Motor neuron (in vitro differentiated cells): ENCODE results near the gene LRRC18. TPM values are rescaled to one million over a fixed set of nuclear protein-coding genes. Genes with fewer than 3 reads are reported as not detected.
A peak's percentile ranks its signal among the peaks of the same experiment; 100 is the strongest.

ENCODE experiments used
- ATAC-seq, 8 experiments: fragments of 200-7000 bp; cut with Tn5 transposase; replicated peaks in 6 of 8; 2 replicates each; pipeline ENCODE4 v1.8.0; 2021; ENCODE audit warnings: mild to moderate bottlenecking in 8 of 8, moderate library complexity in 8 of 8
- H3K27ac ChIP-seq, 2 donors: fragments of 250-450 bp; sonication (Bioruptor Pico); 2 replicates each; pipeline ENCODE4 v1.9.0; 2021; ENCODE audit warnings: antibody characterized with exemption in 2 of 2, mild to moderate bottlenecking in 2 of 2, moderate library complexity in 1 of 2
- H3K4me1 ChIP-seq, 2 donors: fragments of 250-450 bp; sonication (Bioruptor Pico); replicated peaks in 1 of 2; 2 replicates each; pipeline ENCODE4 v1.6.1; 2021; ENCODE audit warnings: antibody characterized with exemption in 2 of 2, mild to moderate bottlenecking in 2 of 2, moderate library complexity in 1 of 2
- H3K4me3 ChIP-seq, 5 donors: fragments of 250-450 bp; sonication (Bioruptor Pico); 2 replicates each; pipeline ENCODE4 v1.9.0; 2021; ENCODE audit warnings: antibody characterized with exemption in 5 of 5, mild to moderate bottlenecking in 5 of 5, moderate library complexity in 4 of 5
- WGBS, 10 experiments: fragments of 450-650 bp; shearing (Covaris generic); methylation state at CpG; one replicate each; pipeline ENCODE4 v1.0.0; 2022; 5-methylcytosine and 5-hydroxymethylcytosine counted together
- in situ Hi-C, 9 experiments: fragments of 400-800 bp; cut with MboI; loops; one replicate each; pipeline ENCODE4 v1.15.0; 2021; ENCODE audit warnings: low sequenced_read_pairs in 9 of 9, low pct_unique_long_range_greater_than_20kb in 2 of 9; ENCODE audit not compliant: unreplicated experiment in 9 of 9
- total RNA-seq, 8 experiments: library from RNA; unstranded; fragments of 300-600 nt; gene quantifications; 2 replicates each; pipeline versions ENCODE4 v1.2.3 to v1.2.4, GENCODE V29; 2022

Gene LRRC18
- total RNA-seq, 8 experiments from 2014 or later, result 0.13 to 0.33 (median 0.14) TPM; not detected in 5

DNA sequence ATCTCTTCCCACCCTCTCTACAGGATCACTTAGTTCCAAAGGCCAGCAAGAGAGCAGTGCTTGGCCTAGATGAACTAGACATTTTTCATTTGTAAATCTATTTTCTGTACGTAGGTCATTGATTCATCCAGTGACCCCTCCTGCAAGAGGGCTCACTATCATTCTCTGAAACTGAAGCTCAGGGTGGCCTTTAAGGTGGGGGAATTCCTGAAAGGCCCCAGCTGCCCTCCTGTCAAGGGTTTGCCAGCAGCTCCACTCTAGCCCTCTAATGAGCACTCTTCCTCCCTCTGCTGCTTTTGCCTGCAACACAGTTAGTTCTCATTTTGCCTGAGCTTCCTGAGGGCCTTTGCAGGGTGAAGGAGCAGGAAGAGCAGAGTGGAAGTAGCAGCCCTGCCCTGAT is 41.2 kb downstream of the LRRC18 start:
- WGBS, 10 experiments, result 71 to 100% (median 82%) methylated on average over 1 of the region's 1 CpG; no CpG with 5 or more reads in 4 of the 10 experiments
- Histone ChIP-seq H3K4me1 (no peaks in the 10 kb centered on the region), H3K27ac (no peak overlapping the region), H3K4me3 (no peak overlapping the region)
- ATAC-seq, result no peak
- in situ Hi-C loops, result loop anchor here in 1 of 9 experiments (25.0 kb wide), 1 partner anchor 264 kb away; no protein-coding TSS in a partner anchor

DNA sequence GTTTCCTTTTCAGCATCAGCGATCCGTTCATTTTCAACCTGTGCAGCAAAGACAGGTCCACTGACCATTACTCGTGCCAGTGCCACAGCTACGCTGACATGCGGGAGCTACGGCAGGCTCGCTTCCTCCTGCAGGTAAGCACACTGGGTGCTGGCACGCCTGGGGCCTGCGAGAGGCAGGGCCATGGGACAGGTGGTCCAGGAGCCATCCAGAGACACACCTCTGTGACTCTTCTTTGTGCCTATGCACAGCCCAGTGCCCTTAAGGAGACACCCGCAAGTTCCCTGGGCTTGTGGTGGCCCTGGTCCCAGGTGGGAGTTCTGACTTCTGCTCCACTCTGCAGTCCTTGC is 42.2 kb downstream of the LRRC18 start:
- 74 to 90% (median 82%) methylated on average over 3 to 9 of the region's 10 CpGs; no CpG with 5 or more reads in 7 of the 10 experiments for WGBS, 10 experiments
- Histone ChIP-seq H3K4me1 (no peaks in the 10 kb centered on the region), H3K4me3 (no peak overlapping the region), H3K27ac (no peak overlapping the region)
- ATAC-seq, result no peak
- in situ Hi-C loops, result loop anchor here in 1 of 9 experiments (25.0 kb wide), 1 partner anchor 265 kb away; no protein-coding TSS in a partner anchor

DNA sequence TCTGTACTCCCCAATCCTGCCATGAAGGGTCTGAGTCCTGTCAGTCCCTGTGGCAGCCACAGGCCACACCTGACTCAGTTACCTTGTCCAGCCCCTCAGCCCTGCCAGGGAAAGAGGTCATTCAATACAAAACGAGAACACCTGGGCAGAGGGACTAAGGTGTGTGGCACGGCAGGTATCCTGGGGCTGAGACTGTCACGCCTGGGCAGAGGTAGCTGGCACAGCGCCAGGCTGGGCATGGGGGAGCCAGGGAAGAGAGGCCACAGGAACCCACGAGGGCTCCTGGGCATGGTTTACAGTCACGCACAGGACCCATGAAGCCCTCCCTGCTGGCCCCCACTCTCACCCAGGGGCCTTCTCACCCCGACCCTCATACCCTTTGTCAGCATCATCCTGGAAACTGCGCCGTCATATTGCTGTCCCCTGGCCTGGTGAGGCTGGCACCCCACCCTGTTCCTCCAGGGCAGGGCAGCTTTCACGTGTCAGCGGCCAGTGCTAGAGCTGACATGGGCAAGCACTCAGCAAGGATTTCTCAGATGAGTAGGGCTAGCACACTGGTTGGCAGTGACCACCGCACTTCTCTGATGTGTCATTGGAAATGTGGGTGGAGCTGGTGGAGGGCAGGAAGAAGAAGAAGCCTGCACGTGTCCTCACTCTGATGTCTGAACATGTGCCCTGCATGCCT is 42.7 kb downstream of the LRRC18 start:
- H3K27ac ChIP-seq, result no peak overlapping the region
- ATAC-seq, result peak in 3 of 8 experiments; percentile 35 to 89 (median 39)
- in situ Hi-C loops, result loop anchor here in 1 of 9 experiments (25.0 kb wide), 1 partner anchor 265 kb away; no protein-coding TSS in a partner anchor
- WGBS, 10 experiments, result 29 to 80% (median 72%) methylated on average over 3 to 9 of the region's 13 CpGs; no CpG with 5 or more reads in 6 of the 10 experiments
- no peak overlapping the region for H3K4me3 ChIP-seq
- H3K4me1 ChIP-seq, result no peaks in the 10 kb centered on the region

DNA sequence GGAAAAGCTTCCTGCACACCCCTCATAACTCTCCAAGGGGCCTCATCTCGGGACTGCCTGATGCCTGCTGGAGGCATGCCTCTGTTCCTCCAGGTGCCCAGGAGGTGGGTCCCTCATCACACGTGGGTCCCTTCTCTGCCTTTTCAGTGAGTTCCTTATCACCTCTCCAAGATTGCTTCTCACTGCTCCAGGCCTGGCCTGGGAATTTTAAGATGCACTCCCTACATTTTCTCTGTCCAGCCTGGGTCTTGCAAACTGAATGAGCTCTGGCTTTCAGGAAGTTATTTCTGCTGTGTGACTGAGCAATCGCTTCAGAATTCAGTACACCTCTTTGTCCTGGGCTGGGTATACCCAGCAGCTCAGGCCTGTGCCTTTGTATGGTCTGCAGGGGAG is 43.8 kb downstream of the LRRC18 start:
- no peak for ATAC-seq
- 0 to 86% (median 50%) methylated on average over 1 to 2 of the region's 3 CpGs; no CpG with 5 or more reads in 4 of the 10 experiments for WGBS, 10 experiments
- H3K27ac ChIP-seq, result no peak overlapping the region
- H3K4me1 ChIP-seq, result no peaks in the 10 kb centered on the region
- in situ Hi-C loops, result loop anchor here in 1 of 9 experiments (25.0 kb wide), 1 partner anchor 267 kb away; no protein-coding TSS in a partner anchor
- H3K4me3 ChIP-seq, result no peak overlapping the region

DNA sequence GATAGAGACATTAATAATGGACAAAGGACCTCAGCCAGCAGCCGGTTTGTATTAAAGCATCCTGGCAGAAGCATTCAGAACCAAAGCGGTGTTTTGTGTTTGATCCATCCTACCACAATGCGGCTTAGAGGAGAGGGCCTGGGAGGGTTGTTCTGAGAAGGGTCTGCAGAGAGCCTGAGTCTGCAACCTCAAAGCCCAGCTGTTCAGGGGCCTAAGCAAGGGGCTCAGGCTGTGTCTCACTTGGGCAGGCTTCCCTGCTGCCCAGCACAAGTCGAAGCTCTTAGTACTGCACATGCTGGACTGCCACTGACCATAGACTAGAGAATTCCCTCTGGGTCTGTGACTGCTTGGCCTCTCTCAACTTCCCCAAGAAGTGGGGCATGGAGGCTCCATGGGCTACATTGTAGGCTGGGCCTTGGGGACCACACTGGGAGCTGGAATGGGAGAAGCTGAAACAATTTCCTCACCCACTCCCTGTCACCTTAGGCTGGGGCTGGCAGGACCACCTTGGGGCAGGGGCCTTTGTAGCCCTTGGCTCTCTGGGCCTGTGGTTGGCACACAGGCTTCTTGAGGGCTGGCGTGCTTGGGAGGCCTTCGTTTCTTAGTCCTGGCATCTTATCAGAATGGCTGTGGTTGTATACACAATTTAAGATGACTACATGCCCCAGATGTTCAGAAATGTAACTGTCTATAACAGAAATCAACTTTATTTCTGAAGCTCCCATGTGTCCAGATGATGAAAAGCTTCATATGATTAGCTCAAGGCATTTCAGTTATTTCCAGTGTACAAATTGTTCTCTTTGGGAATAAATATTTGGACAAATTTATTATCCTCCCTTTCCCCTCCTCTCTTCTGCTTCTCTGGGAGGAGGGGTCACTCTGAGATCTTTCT is 44.5 kb downstream of the LRRC18 start:
- Histone ChIP-seq H3K27ac (no peak overlapping the region), H3K4me3 (no peak overlapping the region), H3K4me1 (no peaks in the 10 kb centered on the region)
- WGBS, 10 experiments, result 31 to 100% (median 66%) methylated on average over 1 to 5 of the region's 6 CpGs; no CpG with 5 or more reads in 2 of the 10 experiments
- in situ Hi-C loops, result loop anchor here in 1 of 9 experiments (25.0 kb wide), 1 partner anchor 267 kb away; no protein-coding TSS in a partner anchor
- ATAC-seq, result no peak

DNA sequence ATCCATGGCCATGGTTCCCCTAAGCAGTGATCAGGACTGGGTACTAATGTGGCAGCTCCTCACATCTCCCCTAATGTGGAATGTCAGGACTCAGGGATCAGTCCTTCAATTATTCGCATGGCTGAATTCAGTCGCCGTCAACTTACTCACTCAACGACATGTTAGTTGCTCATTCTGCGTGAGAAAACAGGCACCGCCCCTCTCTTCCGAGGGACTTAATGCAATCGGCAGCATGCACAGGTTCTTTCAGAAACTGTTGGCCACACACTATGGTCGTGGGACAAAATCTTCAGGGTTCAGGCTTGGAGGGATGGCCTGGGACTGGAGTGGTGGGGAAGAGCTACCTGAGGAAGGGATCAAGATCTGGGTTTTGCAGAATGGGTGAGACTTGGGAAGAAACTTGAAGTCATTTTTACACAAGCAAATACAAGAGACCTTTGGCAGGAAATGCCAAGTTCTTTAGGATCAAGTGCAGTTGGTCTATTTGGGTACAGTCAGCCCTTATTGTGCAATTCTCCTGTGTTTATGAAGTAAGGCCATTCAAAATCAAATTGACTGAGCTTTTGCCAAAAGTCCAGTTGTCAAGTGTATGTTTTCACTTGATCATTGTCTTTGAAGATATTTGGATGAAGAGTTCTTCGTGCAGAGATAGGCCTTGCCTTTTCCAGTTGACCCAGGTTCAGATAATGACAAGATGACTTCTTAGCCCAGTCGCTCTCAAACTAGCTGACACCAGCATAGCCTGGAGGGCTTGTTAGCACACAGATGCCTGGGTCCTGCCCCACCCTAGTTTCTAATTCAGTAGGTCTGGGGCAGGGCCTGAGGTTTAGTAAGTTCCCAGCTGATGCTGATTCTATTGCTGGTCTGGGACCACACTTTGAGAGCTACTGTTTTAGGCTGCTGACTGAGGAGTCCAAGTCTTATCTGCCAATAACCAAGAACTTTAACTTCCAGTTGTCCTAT is 48.5 kb downstream of the LRRC18 start:
- ATAC-seq, result peak in 3 of 8 experiments; percentile 65 to 97 (median 93)
- in situ Hi-C loops, result loop anchor here in 1 of 9 experiments (25.0 kb wide), 1 partner anchor 271 kb away; no protein-coding TSS in a partner anchor
- 13 to 100% (median 77%) methylated on average over 1 to 10 of the region's 11 CpGs; no CpG with 5 or more reads in 4 of the 10 experiments for WGBS, 10 experiments
- Histone ChIP-seq H3K27ac (no peak overlapping the region), H3K4me3 (no peak overlapping the region), H3K4me1 (no peaks in the 10 kb centered on the region)

DNA sequence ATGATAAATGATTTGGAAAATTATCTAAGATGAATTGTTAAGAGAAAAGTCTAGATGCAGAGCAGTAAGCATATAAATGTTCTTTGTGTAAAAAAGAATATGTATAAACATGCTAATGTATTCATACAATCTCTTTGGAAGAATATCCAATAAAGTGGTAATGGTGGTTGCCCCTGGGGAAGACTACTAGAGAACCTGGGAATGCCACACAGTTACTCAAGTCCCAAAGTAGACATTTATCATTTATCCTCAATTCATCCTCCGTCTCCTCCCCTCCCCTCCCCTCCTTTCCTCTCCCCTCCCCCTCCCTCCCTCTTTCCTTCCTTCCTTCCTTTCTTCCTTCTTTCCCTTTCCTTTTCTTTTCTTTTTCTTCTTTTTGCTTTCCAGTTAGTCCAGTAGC is 51.7 kb downstream of the LRRC18 start:
- 100% methylated on average over 1 of the region's 1 CpG; no CpG with 5 or more reads in 9 of the 10 experiments for WGBS, 10 experiments
- in situ Hi-C loops, result loop anchor here in 1 of 9 experiments (25.0 kb wide), 1 partner anchor 274 kb away; no protein-coding TSS in a partner anchor
- peak in 1 of 8 experiments; percentile 22 for ATAC-seq

DNA sequence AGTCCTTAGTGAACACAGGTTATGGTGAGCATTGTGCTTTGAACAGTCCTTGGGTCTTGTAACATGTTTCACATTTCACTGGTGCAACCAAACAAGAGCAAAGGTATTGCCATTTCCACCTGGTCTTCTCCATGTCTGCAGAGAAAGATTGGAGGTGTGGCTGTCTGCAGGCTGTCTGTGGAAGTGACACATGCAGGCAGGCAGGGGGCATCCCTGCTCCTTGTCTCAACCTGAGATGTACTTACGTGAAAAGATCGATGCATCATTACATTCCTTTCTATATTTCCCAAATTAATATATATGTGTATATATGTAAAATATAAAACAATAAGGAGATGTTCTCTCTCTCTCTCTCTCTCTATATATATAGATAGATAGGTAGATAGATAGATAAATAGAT is 54.3 kb downstream of the LRRC18 start:
- peak in 7 of 8 experiments; percentile 26 to 63 (median 44) for ATAC-seq
- 0 to 50% (median 0%) methylated on average over 1 to 2 of the region's 2 CpGs; no CpG with 5 or more reads in 3 of the 10 experiments for WGBS, 10 experiments
- in situ Hi-C loops, result loop anchor here in 1 of 9 experiments (25.0 kb wide), 1 partner anchor 277 kb away; no protein-coding TSS in a partner anchor

More for the DNA sequence above, 51.7 kb downstream of the LRRC18 start:
- H3K4me3 ChIP-seq, result no peak overlapping the region
- H3K27ac ChIP-seq, result no peak overlapping the region
- no peaks in the 10 kb centered on the region for H3K4me1 ChIP-seq

DNA sequence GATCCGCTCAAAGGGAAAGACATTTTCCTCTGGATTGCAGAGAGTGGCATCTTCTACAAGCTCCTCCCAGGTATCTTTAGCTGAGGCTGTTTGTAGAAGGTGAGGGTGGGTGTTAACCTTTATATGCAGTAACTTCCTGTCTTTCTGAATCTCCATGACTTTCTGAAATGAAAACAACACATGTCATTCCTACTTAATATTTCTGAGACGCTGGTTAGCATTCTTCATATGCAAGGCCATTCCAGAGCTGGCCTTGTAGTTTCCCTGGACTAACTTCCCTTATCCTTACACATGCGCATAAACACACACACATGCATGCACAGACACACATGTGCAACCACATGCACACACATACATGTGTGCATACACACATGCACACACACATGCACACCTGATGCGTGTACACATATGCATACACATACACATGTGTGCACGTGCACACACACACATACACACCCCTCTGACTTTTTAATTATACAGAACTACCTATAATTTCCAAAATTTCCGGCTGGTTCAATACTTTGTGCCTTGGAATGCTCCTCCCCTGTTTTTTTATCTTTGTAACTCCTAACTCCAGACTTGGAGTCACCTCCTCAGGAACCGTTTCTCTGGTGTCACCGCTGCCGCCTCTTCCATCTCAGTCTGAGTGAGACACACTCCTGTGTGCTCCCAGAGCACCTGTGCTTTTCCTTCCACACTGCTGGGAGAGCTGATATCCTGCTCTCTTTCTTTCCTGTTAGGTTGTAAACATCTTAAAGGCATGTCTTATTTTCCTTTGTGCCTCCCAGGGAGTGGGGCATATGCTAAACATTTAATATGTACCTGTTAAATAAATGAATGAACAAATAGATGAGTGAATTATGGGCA is 55.2 kb downstream of the LRRC18 start:
- WGBS, 10 experiments, result 0 to 93% (median 74%) methylated on average over 1 to 7 of the region's 9 CpGs; no CpG with 5 or more reads in 1 of the 10 experiments
- in situ Hi-C loops, result loop anchor here in 1 of 9 experiments (25.0 kb wide), 1 partner anchor 278 kb away; no protein-coding TSS in a partner anchor

More for the DNA sequence above, 54.3 kb downstream of the LRRC18 start:
- Histone ChIP-seq H3K27ac (no peak overlapping the region), H3K4me1 (no peaks in the 10 kb centered on the region), H3K4me3 (no peak overlapping the region)

DNA sequence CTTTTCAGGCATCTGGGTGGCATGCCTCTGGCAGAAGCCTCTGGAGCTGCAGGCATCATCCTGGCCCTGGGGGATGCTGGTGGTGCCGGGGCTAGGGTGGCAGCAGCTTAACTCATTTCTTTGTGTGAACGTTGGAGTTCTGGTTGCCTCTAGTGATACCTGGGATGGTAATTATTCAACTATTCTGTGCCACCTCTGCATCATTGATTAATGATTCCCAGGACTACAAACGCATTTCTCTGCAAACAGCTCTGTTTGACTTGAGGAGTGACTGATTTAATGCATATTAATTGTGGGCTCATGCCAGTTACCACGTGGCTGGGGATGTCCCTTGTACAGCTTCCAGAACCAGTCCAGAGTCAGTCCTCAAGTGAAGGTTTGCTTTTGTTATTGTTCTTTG is 55.9 kb downstream of the LRRC18 start:
- in situ Hi-C loops, result loop anchor here in 1 of 9 experiments (25.0 kb wide), 1 partner anchor 279 kb away; no protein-coding TSS in a partner anchor
- Histone ChIP-seq H3K4me1 (no peaks in the 10 kb centered on the region), H3K4me3 (no peak overlapping the region), H3K27ac (no peak overlapping the region)
- peak in 2 of 8 experiments; percentile 46 to 52 for ATAC-seq
- 20 to 80% (median 60%) methylated on average over 1 to 3 of the region's 4 CpGs; no CpG with 5 or more reads in 3 of the 10 experiments for WGBS, 10 experiments

More for the DNA sequence above, 55.2 kb downstream of the LRRC18 start:
- Histone ChIP-seq H3K27ac (no peak overlapping the region), H3K4me1 (no peaks in the 10 kb centered on the region), H3K4me3 (no peak overlapping the region)
- peak in 4 of 8 experiments; percentile 29 to 87 (median 67) for ATAC-seq

DNA sequence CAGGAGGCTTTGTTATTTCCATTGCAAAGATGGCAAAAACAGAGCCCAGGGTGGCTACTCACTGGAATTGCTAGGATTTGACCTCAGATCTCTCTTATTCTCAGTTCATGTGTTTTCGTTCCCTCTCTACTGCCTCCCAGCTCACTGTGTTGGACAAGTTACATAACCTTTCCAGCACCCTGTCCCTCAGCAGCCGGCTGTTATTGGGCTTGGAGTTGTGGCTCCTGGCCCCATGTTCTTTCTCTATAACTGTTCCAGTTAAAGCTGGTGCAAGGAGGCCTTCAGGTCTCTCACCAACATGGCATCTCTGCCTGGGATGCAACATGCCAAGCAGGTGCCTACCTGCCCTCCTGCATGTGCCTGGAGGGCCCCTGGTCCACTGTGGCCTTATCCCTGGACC is 56.8 kb downstream of the LRRC18 start:
- in situ Hi-C loops, result loop anchor here in 1 of 9 experiments (25.0 kb wide), 1 partner anchor 279 kb away; no protein-coding TSS in a partner anchor
- Histone ChIP-seq H3K27ac (no peak overlapping the region), H3K4me3 (no peak overlapping the region), H3K4me1 (no peaks in the 10 kb centered on the region)
- ATAC-seq, result no peak
- 0 to 100% (median 80%) methylated on average over 1 of the region's 2 CpGs; no CpG with 5 or more reads in 3 of the 10 experiments for WGBS, 10 experiments
